Peyer's patch (tissue), 4 donors: ENCODE data around the gene ZNF664. TPM values are rescaled to one million over a fixed set of nuclear protein-coding genes. Genes with fewer than 3 reads are reported as not detected.

Experiments used
- DNase-seq, 3 donors: peaks; one replicate each; pipeline ENCODE4 v3.0.0-alpha.2; 2017 to 2019
- H3K27ac ChIP-seq, 4 donors: fragments of 200-600 bp; sonication (generic); one replicate each; pipeline ENCODE4 v1.5.1; 2016 to 2019
- H3K27me3 ChIP-seq, 2 donors: fragments of 200-600 bp; sonication (generic); one replicate each; pipeline ENCODE4 v1.5.1; 2019
- H3K36me3 ChIP-seq, 3 donors: fragments of 200-600 bp; sonication (generic); one replicate each; pipeline ENCODE4 v1.5.1; 2016 to 2019
- H3K4me1 ChIP-seq, 4 donors: fragments of 200-600 bp; sonication (generic); one replicate each; pipeline ENCODE4 v1.5.1; 2016 to 2019
- H3K4me3 ChIP-seq, 4 donors: fragments of 200-600 bp; sonication (generic); 1 replicate in 3 of 4; 2 replicates in 1 of 4; pipeline ENCODE4 v1.5.1; 2016 to 2019; ENCODE audit warnings: mild to moderate bottlenecking in 1 of 4
- H3K9me3 ChIP-seq, 4 donors: fragments of 200-600 bp; sonication (generic); one replicate each; pipeline ENCODE4 v1.5.1; 2016 to 2019; ENCODE audit warnings: mild to moderate bottlenecking in 1 of 4
- POLR2A ChIP-seq, 2 donors: fragments of 450-650 bp; IDR thresholded peaks; one replicate each; pipeline ENCODE4 v1.5.1; 2017; ENCODE audit warnings: antibody characterized with exemption in 2 of 2, mild to moderate bottlenecking in 2 of 2, moderate library complexity in 2 of 2
- total RNA-seq, 4 donors: library from RNA; depleted of rRNA; stranded (reverse); fragments of >200 nt; gene quantifications; one replicate each; pipeline ENCODE4 v1.1.0, GENCODE V29; 2016
- TF ChIP-seq, protein P1 (sequence below), 6 experiments: fragments of 450-650 bp in 4 of 6; fragments of 200-600 bp in 2 of 6; sonication (generic) in 1 of 6; IDR thresholded peaks; one replicate each; pipeline ENCODE4 v1.5.1; 2017 to 2019; ENCODE audit warnings: antibody characterized with exemption in 6 of 6, mild to moderate bottlenecking in 3 of 6, moderate library complexity in 1 of 6

ZNF664 gene
- total RNA-seq, 4 donors from 2014 or later, result 75.9 to 160 (median 114) TPM

DNA sequence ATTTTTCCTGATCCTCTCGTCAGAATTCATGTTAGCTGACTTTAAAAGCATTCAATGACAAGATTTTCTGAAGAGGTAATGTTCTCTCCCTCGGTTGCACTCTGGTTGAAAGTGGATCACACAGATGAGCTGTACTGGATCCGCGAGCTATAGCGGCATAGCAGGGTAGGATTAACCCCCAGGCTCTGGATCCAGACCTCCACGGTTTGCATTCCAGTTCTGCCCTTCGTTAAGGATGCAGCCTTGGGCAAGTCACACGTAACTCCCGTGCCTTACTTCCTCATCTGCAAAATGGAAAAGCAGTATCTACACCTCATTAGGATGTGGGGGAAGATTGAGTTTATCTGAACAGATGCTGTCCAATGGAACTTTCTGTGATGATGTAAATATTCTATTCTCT, 14.1 kb upstream of the ZNF664 start:
- Histone ChIP-seq H3K27me3 (no peaks in the 10 kb centered on the region), H3K4me1 (peaks cover 0 to 8% (median 0%) of the 10 kb centered on the region in 4 donors), H3K9me3 (no peaks in the 10 kb centered on the region), H3K4me3 (no peak overlapping the region), H3K36me3 (no peaks in the 10 kb centered on the region), H3K27ac (no peak overlapping the region)
- no peak for DNase-seq
- TF ChIP-seq POLR2A (IDR thresholded peaks at IDR 0.05), result no peak
- TF ChIP-seq, protein P1, sequence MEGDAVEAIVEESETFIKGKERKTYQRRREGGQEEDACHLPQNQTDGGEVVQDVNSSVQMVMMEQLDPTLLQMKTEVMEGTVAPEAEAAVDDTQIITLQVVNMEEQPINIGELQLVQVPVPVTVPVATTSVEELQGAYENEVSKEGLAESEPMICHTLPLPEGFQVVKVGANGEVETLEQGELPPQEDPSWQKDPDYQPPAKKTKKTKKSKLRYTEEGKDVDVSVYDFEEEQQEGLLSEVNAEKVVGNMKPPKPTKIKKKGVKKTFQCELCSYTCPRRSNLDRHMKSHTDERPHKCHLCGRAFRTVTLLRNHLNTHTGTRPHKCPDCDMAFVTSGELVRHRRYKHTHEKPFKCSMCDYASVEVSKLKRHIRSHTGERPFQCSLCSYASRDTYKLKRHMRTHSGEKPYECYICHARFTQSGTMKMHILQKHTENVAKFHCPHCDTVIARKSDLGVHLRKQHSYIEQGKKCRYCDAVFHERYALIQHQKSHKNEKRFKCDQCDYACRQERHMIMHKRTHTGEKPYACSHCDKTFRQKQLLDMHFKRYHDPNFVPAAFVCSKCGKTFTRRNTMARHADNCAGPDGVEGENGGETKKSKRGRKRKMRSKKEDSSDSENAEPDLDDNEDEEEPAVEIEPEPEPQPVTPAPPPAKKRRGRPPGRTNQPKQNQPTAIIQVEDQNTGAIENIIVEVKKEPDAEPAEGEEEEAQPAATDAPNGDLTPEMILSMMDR (IDR thresholded peaks at IDR 0.05), result no peak

DNA sequence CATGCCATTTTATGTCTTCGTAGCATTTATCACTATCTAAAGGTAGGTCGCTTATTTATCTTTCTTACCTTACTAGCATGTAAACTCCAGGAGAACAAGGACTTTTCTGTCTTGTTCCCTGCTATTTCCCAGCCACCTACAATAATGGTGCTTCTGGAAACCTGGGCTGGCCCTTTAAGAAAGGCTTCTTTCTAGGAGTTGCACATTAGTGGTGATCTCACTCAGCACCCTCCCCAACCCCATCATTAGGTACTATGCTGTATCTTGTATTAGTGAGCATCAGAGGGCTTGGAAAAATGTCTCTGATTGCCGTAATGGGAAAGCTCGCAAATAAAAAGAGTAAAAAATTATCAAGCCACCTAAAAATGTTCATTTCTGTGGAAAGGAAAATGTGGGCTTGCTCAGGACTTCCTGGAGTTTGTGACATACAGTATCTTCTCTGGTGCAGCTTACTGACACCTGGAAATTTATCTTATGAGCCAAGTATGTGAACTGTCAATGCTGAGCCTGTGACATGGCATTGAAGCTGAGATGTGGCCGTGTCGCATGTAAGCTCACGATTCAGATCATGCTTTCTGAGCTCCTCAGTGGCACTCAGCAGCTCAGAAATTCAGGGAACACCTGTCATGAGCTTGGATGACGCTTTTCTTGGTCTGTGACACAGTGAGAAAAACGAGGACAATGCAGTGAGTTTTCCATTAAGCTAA, 12.8 kb upstream of the ZNF664 start:
- no peak overlapping the region for H3K27ac ChIP-seq
- no peaks in the 10 kb centered on the region for H3K36me3 ChIP-seq
- TF ChIP-seq, protein P1 (IDR thresholded peaks at IDR 0.05), result no peak
- TF ChIP-seq POLR2A (IDR thresholded peaks at IDR 0.05), result no peak
- no peaks in the 10 kb centered on the region for H3K27me3 ChIP-seq
- no peak for DNase-seq
- H3K9me3 ChIP-seq, result no peaks in the 10 kb centered on the region
- H3K4me1 ChIP-seq, result peaks cover 0 to 8% (median 0%) of the 10 kb centered on the region in 4 donors
- H3K4me3 ChIP-seq, result no peak overlapping the region

- no peak for DNase-seq
- no peaks in the 10 kb centered on the region for H3K9me3 ChIP-seq
- TF ChIP-seq, protein P1 (IDR thresholded peaks at IDR 0.05), result no peak
- no peak for TF ChIP-seq POLR2A (IDR thresholded peaks at IDR 0.05)
- H3K27ac ChIP-seq, result no peak overlapping the region
- H3K4me3 ChIP-seq, result no peak overlapping the region
- no peaks in the 10 kb centered on the region for H3K36me3 ChIP-seq
- H3K27me3 ChIP-seq, result no peaks in the 10 kb centered on the region
- peaks cover 0 to 8% (median 0%) of the 10 kb centered on the region in 4 donors for H3K4me1 ChIP-seq
Observed at GRCh38 chr12:123960856-123961255, 12.2 kb upstream of the ZNF664 start.

DNA sequence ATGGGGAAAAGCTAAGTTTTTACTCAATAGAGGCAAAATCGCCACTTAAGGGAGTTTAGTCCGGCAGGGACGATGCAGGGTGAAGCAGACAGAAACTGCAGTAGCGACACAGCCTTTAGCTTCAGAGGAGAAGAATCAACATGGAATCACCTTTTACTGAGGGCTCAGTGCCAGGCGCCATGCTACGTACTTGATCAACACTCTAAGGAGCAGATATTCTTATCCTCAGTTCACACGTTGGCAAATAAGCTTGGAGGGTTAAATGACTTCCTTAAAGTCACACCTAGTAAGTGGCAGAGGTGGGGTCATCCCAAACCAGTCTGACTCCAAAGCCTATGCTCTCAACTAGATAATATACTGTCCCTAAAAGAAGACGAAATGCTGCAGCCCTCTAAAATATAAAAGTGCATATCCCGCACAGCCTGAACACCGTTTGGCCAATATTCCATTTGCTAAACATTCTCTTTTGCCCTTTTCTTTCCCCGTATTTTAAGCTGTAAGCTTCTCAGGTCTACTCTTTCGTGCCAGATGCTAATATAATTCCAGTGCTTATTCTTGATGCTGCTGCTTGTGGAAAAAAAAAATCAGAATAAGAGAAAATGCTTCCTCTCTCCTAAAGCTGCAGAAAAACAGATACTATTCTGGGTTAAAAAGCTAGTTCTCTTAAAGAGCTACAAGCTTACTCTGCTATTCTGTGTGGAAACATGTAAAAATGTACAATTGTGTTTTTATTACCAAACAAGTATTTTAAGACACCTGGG, 11.2 kb upstream of the ZNF664 start:
- H3K36me3 ChIP-seq, result no peaks in the 10 kb centered on the region
- no peak for DNase-seq
- no peak for TF ChIP-seq POLR2A (IDR thresholded peaks at IDR 0.05)
- TF ChIP-seq, protein P1 (IDR thresholded peaks at IDR 0.05), result no peak

DNA sequence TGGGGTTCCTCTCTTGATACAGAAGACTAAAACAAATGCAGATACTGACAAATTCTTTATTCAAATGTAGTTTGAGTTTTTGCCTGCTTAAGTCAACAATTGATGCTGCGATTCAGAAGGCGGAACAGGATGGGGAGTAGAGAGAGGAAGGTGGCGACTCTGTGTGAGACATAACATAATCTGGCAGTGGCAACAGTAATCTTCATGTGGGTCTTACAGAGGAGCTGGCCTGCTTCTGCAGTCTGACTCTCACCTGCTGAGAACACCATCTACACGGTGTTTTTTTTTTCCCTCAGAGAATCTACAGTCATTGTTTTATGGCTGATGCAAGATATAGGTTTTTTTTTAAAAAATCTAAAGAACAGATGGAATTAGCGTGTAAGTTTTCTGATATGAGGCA, 10.5 kb upstream of the ZNF664 start:
- Histone ChIP-seq H3K4me3 (no peak overlapping the region), H3K36me3 (no peaks in the 10 kb centered on the region), H3K4me1 (peaks cover 0 to 8% (median 0%) of the 10 kb centered on the region in 4 donors), H3K9me3 (no peaks in the 10 kb centered on the region), H3K27me3 (no peaks in the 10 kb centered on the region), H3K27ac (no peak overlapping the region)
- DNase-seq, result no peak
- TF ChIP-seq, protein P1 (IDR thresholded peaks at IDR 0.05), result no peak
- no peak for TF ChIP-seq POLR2A (IDR thresholded peaks at IDR 0.05)

More for the DNA sequence above, 11.2 kb upstream of the ZNF664 start:
- Histone ChIP-seq H3K27me3 (no peaks in the 10 kb centered on the region), H3K27ac (no peak overlapping the region), H3K4me3 (no peak overlapping the region), H3K9me3 (no peaks in the 10 kb centered on the region), H3K4me1 (peaks cover 0 to 8% (median 0%) of the 10 kb centered on the region in 4 donors)
